LNCaP clone FGC (cell line): ENCODE measurements around the gene SAGE1.
A peak's percentile ranks its signal among the peaks of the same experiment; 100 is the strongest.
"Not testable (repeated sequence)": the region's sequence is repeated elsewhere in the genome, so short reads cannot be mapped to it uniquely, and the experiment has no call there.

Experiments
- DNase-seq: peaks from one replicate; pipeline ENCODE4 v3.0.0-alpha.2; 2011; ENCODE audit warnings: low read depth
- H3K4me3 ChIP-seq: 2 replicates; pipeline ENCODE4 v1.5.1; 2011; ENCODE audit warnings: mild to moderate bottlenecking, low read depth, low read length, control low read depth
- CTCF ChIP-seq: IDR thresholded peaks from 2 replicates; pipeline ENCODE4 v1.5.1; 2012; ENCODE audit warnings: mild to moderate bottlenecking; ENCODE audit not compliant: control insufficient read depth, insufficient read depth; ENCODE audit errors: extremely low read depth

SAGE1 gene

DNA sequence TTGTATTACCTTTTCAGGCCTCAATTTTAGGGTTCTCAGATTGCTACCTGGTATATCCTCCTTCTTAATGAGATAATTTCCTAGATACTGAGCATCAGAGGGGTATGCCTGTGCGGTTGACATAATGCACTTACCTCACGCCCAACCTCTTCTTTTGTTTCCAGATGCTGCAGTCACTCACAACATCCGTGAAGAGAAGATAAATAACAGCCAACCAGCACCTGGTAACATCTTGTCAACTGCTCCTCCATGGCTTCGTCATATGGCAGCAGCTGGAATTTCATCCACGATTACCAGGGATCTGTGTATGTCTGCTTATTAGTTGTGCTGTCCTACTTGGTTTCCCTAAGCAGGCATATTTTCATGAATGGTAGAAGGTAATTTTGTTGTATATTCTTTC lies 16.7 kb downstream of the SAGE1 start:
- H3K4me3 ChIP-seq: no peak overlapping the region
- no peak for TF ChIP-seq CTCF
- DNase-seq: no peak

DNA sequence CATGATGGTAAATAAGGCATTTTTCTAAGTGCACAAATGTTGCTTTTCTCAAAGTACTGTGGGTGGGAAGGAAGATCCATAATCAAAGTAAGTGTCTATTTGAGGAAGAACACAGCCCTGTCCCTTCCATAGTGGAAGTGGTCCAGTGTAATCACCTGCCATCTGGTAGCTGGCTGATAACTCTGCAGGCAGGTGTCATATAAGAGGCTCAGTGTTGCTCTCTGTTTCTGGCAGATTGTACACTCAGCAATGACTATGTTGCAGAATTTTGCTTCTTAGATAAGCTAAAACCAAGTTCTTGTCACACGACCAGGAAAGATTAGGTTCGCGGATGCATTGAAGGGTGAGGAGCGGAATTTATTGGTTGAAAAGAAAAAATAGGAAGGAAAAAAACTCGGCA lies 20.9 kb downstream of the SAGE1 start:
- TF ChIP-seq CTCF: no peak
- no peak for DNase-seq
- H3K4me3 ChIP-seq: no peak overlapping the region

- DNase-seq, H3K4me3 ChIP-seq: not testable (repeated sequence)
These were observed 27.0 kb downstream of the SAGE1 start for GRCh38 chrX:135920516-135920915.

DNA sequence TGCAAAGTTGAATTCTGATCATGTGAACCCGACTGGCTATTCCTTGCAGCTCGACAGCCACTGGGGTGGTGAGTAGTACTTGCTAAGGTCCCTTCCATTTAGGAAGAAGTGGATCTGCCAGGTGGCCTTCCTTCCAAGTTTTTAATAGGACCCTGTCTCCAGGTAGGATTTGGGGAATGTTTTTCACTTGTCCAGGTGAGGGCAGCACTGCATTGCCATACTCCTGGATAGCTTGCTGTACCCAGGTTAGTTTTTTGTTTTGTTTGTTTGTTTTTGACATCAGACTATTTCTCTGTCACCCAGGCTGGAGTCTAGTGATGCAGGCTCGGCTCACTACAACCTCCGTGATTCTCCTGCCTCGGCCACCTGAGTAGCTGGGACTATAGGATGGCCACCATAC lies 29.8 kb downstream of the SAGE1 start:
- TF ChIP-seq CTCF: peak; percentile 58
- peak; percentile 3 for DNase-seq
- H3K4me3 ChIP-seq: no peak overlapping the region

GRCh38 chrX:135927897-135928296 lies 34.4 kb downstream of the SAGE1 start:
- H3K4me3 ChIP-seq: no peak overlapping the region
- no peak for DNase-seq
- no peak for TF ChIP-seq CTCF

DNA sequence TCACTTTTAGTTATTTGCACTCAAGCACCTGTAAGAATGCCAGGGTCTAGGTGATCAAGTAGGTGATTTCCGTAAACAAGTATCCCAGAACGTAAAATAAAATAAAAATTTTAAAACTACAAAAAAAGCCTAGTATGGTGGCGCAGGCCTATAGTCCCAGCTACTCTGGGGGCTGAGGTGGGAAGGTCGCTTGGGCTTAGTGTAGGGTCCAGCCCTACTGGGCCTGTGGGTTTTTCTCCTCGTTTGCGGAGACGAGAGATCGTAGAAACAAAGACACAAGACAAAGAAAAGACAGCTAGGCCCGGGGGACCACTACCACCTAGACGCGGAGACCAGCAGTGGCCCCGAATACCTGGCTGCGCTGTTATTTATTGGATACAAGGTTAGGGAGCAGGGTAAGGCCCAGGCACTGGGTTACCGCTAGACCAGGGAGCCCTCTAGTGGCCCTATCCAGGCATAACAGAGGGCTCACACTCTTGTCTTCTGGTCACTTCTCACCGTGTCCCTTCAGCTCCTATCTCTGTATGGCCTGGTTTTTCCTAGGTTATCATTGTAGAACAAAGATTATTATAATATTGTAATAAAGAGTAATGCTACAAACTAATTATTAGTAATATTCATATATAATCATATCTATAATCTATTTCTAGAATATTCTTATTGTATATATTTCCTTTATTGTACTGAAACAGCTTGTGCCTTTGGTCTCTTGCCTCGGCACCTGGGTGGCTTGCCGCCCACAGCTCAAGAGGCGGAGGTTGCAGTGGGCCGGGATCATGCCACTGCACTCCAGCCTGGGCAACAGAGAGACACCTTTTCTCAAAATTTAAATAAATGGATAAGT lies 38.4 kb downstream of the SAGE1 start:
- peak; percentile 1 for DNase-seq
- peak; percentile 65 for TF ChIP-seq CTCF

DNA sequence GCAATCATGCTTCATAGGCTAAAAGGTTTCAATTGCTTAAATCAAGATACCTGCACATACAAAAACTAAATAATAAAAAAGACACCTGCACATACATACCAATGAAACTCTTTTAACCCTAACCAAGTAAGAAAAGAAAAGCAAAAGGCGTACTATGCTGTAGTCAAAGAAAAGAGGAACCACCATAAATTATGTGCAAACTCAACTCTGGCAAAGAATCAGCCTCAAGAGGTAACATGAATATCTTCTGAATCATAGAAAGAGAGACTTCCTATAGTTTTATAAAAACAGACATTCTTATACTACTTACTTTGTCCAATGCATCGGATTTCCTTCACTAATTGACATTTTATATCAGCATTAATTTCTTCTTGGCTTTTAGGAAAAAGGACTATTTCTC lies 51.0 kb downstream of the SAGE1 start:
- TF ChIP-seq CTCF: no peak
- no peak for DNase-seq
- no peak overlapping the region for H3K4me3 ChIP-seq

More for the DNA sequence above, 38.4 kb downstream of the SAGE1 start:
- no peak overlapping the region for H3K4me3 ChIP-seq
